RWPE2 (cell line): ENCODE measurements around the gene MAP3K7CL.
A peak's percentile ranks its signal among the peaks of the same experiment; 100 is the strongest.

ENCODE experiments used
- ATAC-seq: fragments of 200-7000 bp; cut with Tn5 transposase; 3 replicates; pipeline ENCODE4 v1.9.1; 2021; ENCODE audit warnings: low read depth
- DNase-seq: peaks from one replicate; pipeline ENCODE4 v3.0.0-alpha.2; 2020; ENCODE audit warnings: low spot score
- H3K27ac ChIP-seq: fragments of 450-650 bp; 2 replicates; pipeline ENCODE4 v1.5.1; 2017; ENCODE audit warnings: mild to moderate bottlenecking; ENCODE audit not compliant: poor library complexity, severe bottlenecking
- H3K27me3 ChIP-seq: fragments of 250-450 bp; sonication (Bioruptor Pico); 2 replicates; pipeline ENCODE4 v1.5.1; 2021; ENCODE audit warnings: mild to moderate bottlenecking, moderate library complexity; ENCODE audit not compliant: insufficient read depth, poor library complexity, severe bottlenecking
- H3K36me3 ChIP-seq: fragments of 250-450 bp; sonication (Bioruptor Pico); 2 replicates; pipeline ENCODE4 v1.5.1; 2020; ENCODE audit warnings: low read depth, mild to moderate bottlenecking, moderate library complexity
- H3K4me1 ChIP-seq: fragments of 250-450 bp; sonication (Bioruptor Pico); 2 replicates; pipeline ENCODE4 v1.5.1; 2021; ENCODE audit warnings: mild to moderate bottlenecking, moderate library complexity; ENCODE audit not compliant: insufficient read depth, poor library complexity, severe bottlenecking
- H3K4me3 ChIP-seq: fragments of 250-450 bp; sonication (Bioruptor Pico); 2 replicates; pipeline ENCODE4 v1.5.1; 2021; ENCODE audit warnings: mild to moderate bottlenecking, moderate library complexity; ENCODE audit not compliant: severe bottlenecking
- H3K9me3 ChIP-seq: fragments of 250-450 bp; sonication (Bioruptor Pico); 2 replicates; pipeline ENCODE4 v1.5.1; 2021; ENCODE audit warnings: mild to moderate bottlenecking, moderate library complexity; ENCODE audit not compliant: severe bottlenecking
- TF ChIP-seq, protein P1 (sequence below): fragments of 450-650 bp; IDR thresholded peaks from one replicate; pipeline ENCODE4 v1.5.1; 2017; ENCODE audit warnings: mild to moderate bottlenecking, moderate library complexity; ENCODE audit not compliant: poor library complexity, severe bottlenecking

The MAP3K7CL gene

DNA sequence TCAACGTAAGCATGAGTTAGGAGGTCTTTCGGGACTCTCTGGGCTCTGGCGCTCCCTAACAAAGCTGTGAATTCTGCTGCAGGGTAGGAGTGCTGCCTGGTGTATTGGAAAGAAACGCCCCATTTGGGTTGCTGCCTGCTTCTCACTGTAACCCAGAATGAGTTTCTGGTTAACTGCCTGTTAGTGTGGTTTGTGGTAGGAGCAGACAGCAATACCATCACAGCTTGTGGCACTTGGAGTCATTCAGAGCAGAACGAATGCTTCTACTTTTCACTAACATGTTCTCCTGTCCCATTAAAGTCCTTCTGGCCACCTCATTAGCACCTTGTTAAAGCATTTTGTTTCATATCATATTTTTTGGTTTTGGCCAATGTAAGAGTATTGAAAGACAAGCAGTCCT lies 18.1 kb downstream of the MAP3K7CL start:
- Histone ChIP-seq H3K4me3 (no peak overlapping the region), H3K27ac (peak overlapping the region; percentile 61), H3K4me1 (peaks cover 49% of the 10 kb centered on the region), H3K9me3 (no peaks in the 10 kb centered on the region), H3K36me3 (no peaks in the 10 kb centered on the region), H3K27me3 (no peaks in the 10 kb centered on the region)
- DNase-seq, result no peak
- no peak for ATAC-seq
- TF ChIP-seq, protein P1, sequence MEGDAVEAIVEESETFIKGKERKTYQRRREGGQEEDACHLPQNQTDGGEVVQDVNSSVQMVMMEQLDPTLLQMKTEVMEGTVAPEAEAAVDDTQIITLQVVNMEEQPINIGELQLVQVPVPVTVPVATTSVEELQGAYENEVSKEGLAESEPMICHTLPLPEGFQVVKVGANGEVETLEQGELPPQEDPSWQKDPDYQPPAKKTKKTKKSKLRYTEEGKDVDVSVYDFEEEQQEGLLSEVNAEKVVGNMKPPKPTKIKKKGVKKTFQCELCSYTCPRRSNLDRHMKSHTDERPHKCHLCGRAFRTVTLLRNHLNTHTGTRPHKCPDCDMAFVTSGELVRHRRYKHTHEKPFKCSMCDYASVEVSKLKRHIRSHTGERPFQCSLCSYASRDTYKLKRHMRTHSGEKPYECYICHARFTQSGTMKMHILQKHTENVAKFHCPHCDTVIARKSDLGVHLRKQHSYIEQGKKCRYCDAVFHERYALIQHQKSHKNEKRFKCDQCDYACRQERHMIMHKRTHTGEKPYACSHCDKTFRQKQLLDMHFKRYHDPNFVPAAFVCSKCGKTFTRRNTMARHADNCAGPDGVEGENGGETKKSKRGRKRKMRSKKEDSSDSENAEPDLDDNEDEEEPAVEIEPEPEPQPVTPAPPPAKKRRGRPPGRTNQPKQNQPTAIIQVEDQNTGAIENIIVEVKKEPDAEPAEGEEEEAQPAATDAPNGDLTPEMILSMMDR, result no peak

DNA sequence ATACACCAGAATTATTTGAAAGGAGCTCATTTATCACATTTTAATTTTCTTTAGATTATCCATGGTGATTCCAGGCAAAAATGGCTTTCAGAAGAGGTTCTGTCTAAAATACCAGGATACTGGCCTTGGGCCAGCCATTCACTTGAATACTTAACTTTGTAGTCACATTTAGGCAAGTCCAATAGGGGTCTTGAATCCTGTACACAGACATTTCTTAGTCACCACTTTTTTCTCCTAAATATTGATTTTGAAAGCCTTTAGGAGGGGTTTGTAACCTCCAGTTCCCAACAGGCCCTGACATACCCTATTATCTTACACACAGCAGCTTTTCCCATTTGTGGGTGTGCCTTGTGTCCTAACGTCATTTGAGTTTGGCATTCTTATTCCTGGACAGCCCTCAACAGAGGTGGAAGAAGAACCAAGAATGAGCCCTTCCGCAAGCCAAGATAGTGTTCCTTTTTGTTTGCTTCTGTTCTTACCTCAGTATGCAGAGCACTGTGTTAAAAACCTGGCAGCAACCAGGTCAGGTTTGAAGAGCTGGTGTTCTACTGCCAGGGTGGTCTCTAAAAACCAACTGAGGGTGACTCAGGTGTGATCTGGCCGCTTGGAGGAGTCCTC lies 19.5 kb downstream of the MAP3K7CL start:
- Histone ChIP-seq H3K4me1 (peaks cover 48% of the 10 kb centered on the region), H3K27me3 (no peaks in the 10 kb centered on the region), H3K27ac (peak overlapping the region; percentile 61), H3K4me3 (no peak overlapping the region), H3K9me3 (no peaks in the 10 kb centered on the region), H3K36me3 (no peaks in the 10 kb centered on the region)
- TF ChIP-seq, protein P1, result no peak
- peak; percentile 7; the same call in 1 of the 3 replicates for ATAC-seq
- no peak for DNase-seq

DNA sequence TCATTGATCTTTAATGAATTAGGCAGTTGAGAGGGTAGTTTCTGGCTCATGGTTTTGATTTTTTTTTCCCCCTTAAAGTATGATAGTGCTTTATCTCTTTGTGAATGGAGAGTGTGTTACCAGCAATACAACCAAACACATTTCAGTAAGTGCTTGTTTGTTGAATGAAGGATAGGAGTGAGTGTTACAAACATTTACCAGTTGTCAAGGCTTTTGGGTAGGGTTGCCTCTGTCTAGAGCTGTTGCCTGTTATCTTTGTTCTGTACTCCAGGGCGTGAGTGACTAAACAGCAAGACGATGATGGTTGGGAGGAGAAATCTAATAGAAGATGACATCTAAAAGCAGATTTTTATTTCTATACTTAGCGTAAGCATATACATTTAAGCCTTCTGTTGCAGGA lies 21.5 kb downstream of the MAP3K7CL start:
- TF ChIP-seq, protein P1, result no peak
- no peak overlapping the region for H3K4me3 ChIP-seq
- H3K36me3 ChIP-seq, result no peaks in the 10 kb centered on the region
- DNase-seq (no peak), ATAC-seq (no peak)
- H3K4me1 ChIP-seq, result peaks cover 38% of the 10 kb centered on the region
- no peaks in the 10 kb centered on the region for H3K27me3 ChIP-seq
- no peaks in the 10 kb centered on the region for H3K9me3 ChIP-seq
- peak overlapping the region; percentile 44 for H3K27ac ChIP-seq

DNA sequence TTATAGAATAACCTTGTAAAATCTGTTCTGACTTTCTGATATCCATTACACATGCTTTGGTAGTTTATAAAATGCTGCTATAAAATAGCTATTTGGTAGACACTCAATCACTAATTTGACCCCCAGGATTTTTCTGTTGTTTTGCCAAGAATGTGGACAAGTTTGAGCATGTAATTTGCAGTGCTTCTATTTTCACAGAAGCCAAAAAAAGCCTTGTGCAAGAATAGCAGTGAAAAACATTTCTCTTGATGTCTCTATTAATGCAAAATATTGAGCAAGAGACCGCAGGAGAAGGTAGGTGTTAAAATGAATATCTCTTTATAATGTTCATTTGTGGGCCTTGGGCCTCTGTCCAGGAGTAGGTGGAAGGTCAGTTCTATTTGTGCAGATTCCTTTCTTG lies 22.5 kb downstream of the MAP3K7CL start:
- H3K9me3 ChIP-seq, result no peaks in the 10 kb centered on the region
- DNase-seq (no peak), ATAC-seq (no peak)
- H3K27ac ChIP-seq, result peak overlapping the region; percentile 44
- TF ChIP-seq, protein P1, result no peak
- no peak overlapping the region for H3K4me3 ChIP-seq
- no peaks in the 10 kb centered on the region for H3K36me3 ChIP-seq
- no peaks in the 10 kb centered on the region for H3K27me3 ChIP-seq
- peaks cover 35% of the 10 kb centered on the region for H3K4me1 ChIP-seq

DNA sequence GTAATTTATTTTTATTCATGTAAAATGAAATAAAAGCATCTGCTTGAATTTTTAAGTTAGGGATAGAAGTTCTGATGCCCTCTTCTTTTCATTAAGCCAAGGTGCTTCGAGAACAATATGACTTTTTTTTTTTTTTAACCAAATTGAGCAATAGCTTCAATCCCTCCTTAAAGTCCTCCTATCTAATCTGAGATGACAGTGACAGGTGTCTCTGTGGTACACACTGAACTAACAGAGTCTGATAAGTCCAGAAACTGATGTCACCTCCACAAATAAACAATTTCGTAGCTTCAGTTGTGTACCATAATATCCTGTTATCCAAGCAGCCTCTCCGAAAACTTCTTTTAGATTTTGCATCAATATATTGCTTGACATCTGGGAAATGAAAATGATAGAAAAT lies 23.8 kb downstream of the MAP3K7CL start:
- Histone ChIP-seq H3K4me1 (peaks cover 35% of the 10 kb centered on the region), H3K4me3 (no peak overlapping the region), H3K9me3 (no peaks in the 10 kb centered on the region), H3K27me3 (no peaks in the 10 kb centered on the region), H3K27ac (no peak overlapping the region), H3K36me3 (no peaks in the 10 kb centered on the region)
- ATAC-seq (no peak), DNase-seq (no peak)
- TF ChIP-seq, protein P1, result no peak
